Colonic mucosa (tissue), 4 donors: ENCODE results near the gene C12orf56. TPM values are rescaled to one million over a fixed set of nuclear protein-coding genes. Genes with fewer than 3 reads are reported as not detected.

ENCODE experiments used
- DNase-seq: peaks from one replicate; pipeline ENCODE4 v3.0.0-alpha.2; 2020
- H3K27ac ChIP-seq: fragments of 200-600 bp; one replicate; pipeline ENCODE4 v1.8.0; 2021
- H3K27me3 ChIP-seq: fragments of 200-600 bp; one replicate; pipeline ENCODE4 v1.8.0; 2021
- H3K36me3 ChIP-seq: fragments of 200-600 bp; one replicate; pipeline ENCODE4 v1.8.0; 2021
- H3K4me1 ChIP-seq: fragments of 200-600 bp; one replicate; pipeline ENCODE4 v1.8.0; 2021; ENCODE audit warnings: mild to moderate bottlenecking
- H3K4me3 ChIP-seq: fragments of 200-600 bp; one replicate; pipeline ENCODE4 v1.8.0; 2021
- H3K9ac ChIP-seq, 2 donors: one replicate each; pipeline ENCODE4 v1.7.0; 2013; ENCODE audit warnings: control low read depth in 2 of 2, low read depth in 2 of 2, low read length in 2 of 2
- H3K9me3 ChIP-seq: fragments of 200-600 bp; one replicate; pipeline ENCODE4 v1.8.0; 2021
- CTCF ChIP-seq: fragments of 200-600 bp; IDR thresholded peaks from one replicate; pipeline ENCODE4 v1.8.0; 2022; ENCODE audit warnings: antibody characterized with exemption, mild to moderate bottlenecking
- intact Hi-C: fragments of 100-400 bp; cut with DNase I; formaldehyde crosslinking; loops from one replicate; pipeline ENCODE4 v1.14.1; 2022
- total RNA-seq, 2 donors: library from RNA; stranded (reverse); fragmentation: NEBNext Ultra II Directional in 1 of 2; extraction: Animal tissue kit (Norgen Biotek cat#: 25700) in 1 of 2; gene quantifications; one replicate each; pipeline ENCODE4 v1.2.1, GENCODE V29; 2021
- donor health status: healthy.
- donor health status: DM: no; HTN: no; CAD: no.
- donor health status: DM: no; HTN: no; CAD: no.

The C12orf56 gene
- total RNA-seq, 2 donors from 2014 or later, result 0.74 to 0.77 TPM

GRCh38 chr12:64252681-64253080, 137.9 kb downstream of the C12orf56 start:
- Histone ChIP-seq H3K4me1 (no peaks in the 10 kb centered on the region), H3K4me3 (no peak overlapping the region), H3K27me3 (no peaks in the 10 kb centered on the region), H3K9ac (no peak overlapping the region), H3K27ac (no peak overlapping the region), H3K9me3 (no peaks in the 10 kb centered on the region), H3K36me3 (no peaks in the 10 kb centered on the region)
- no peak for DNase-seq
- TF ChIP-seq CTCF, result no peak
- intact Hi-C loops, result no loop called here

- Histone ChIP-seq H3K9me3 (no peaks in the 10 kb centered on the region), H3K36me3 (no peaks in the 10 kb centered on the region), H3K27me3 (no peaks in the 10 kb centered on the region), H3K4me1 (no peaks in the 10 kb centered on the region), H3K27ac (no peak overlapping the region), H3K9ac (no peak overlapping the region), H3K4me3 (no peak overlapping the region)
- no peak for TF ChIP-seq CTCF
- no peak for DNase-seq
- intact Hi-C loops, result no loop called here
Observed at GRCh38 chr12:64243809-64244208, 146.7 kb downstream of the C12orf56 start.

- H3K4me3 ChIP-seq, result no peak overlapping the region
- H3K27ac ChIP-seq, result no peak overlapping the region
- no peaks in the 10 kb centered on the region for H3K4me1 ChIP-seq
- H3K36me3 ChIP-seq, result no peaks in the 10 kb centered on the region
- intact Hi-C loops, result no loop called here
- no peak for TF ChIP-seq CTCF
- DNase-seq, result no peak
- H3K9me3 ChIP-seq, result no peaks in the 10 kb centered on the region
- H3K9ac ChIP-seq, result no peak overlapping the region
- H3K27me3 ChIP-seq, result no peaks in the 10 kb centered on the region
Observed at GRCh38 chr12:64240781-64241180, 149.8 kb downstream of the C12orf56 start.

- TF ChIP-seq CTCF, result no peak
- intact Hi-C loops, result no loop called here
- no peaks in the 10 kb centered on the region for H3K9me3 ChIP-seq
- H3K9ac ChIP-seq, result no peak overlapping the region
- no peaks in the 10 kb centered on the region for H3K27me3 ChIP-seq
- H3K4me1 ChIP-seq, result no peaks in the 10 kb centered on the region
- no peak for DNase-seq
- no peak overlapping the region for H3K4me3 ChIP-seq
- no peak overlapping the region for H3K27ac ChIP-seq
- no peaks in the 10 kb centered on the region for H3K36me3 ChIP-seq
Observed at GRCh38 chr12:64237382-64237781, 153.2 kb downstream of the C12orf56 start.

- no peaks in the 10 kb centered on the region for H3K36me3 ChIP-seq
- H3K9ac ChIP-seq, result no peak overlapping the region
- no peak for TF ChIP-seq CTCF
- no peak overlapping the region for H3K27ac ChIP-seq
- H3K4me1 ChIP-seq, result no peaks in the 10 kb centered on the region
- H3K9me3 ChIP-seq, result no peaks in the 10 kb centered on the region
- DNase-seq, result no peak
- no peaks in the 10 kb centered on the region for H3K27me3 ChIP-seq
- intact Hi-C loops, result no loop called here
- no peak overlapping the region for H3K4me3 ChIP-seq
Observed at GRCh38 chr12:64236549-64236948, 154.0 kb downstream of the C12orf56 start.

GRCh38 chr12:64232196-64232595, 158.4 kb downstream of the C12orf56 start:
- Histone ChIP-seq H3K27ac (no peak overlapping the region), H3K4me1 (no peaks in the 10 kb centered on the region), H3K27me3 (no peaks in the 10 kb centered on the region), H3K4me3 (no peak overlapping the region), H3K9me3 (no peaks in the 10 kb centered on the region), H3K36me3 (no peaks in the 10 kb centered on the region), H3K9ac (no peak overlapping the region)
- DNase-seq, result no peak
- intact Hi-C loops, result no loop called here
- no peak for TF ChIP-seq CTCF
